PC-9 (cell line): Measurements from ENCODE around the gene CACNB3. TPM values are rescaled to one million over a fixed set of nuclear protein-coding genes. Genes with fewer than 3 reads are reported as not detected.

Source experiments
- BruUV-seq: library from RNA; stranded (reverse); fragments of 400-500 nt; replicated peaks from 2 replicates; lab custom pipeline; 2021; lab: Mats Ljungman, UMichigan
- CTCF ChIA-PET: fragments of 300-600 bp; sonication (Branson Sonifier 250); formaldehyde crosslinking; loops from one replicate; lab custom pipeline; 2022; ENCODE audit warnings: antibody characterized with exemption; lab: Charles Lee
- POLR2A ChIA-PET: fragments of 300-600 bp; sonication (Branson Sonifier 250); formaldehyde crosslinking; loops from one replicate; lab custom pipeline; 2022; ENCODE audit warnings: antibody characterized with exemption; ENCODE audit not compliant: unreplicated experiment; lab: Charles Lee
- DNase-seq, 2 experiments: peaks; one replicate each; pipeline versions ENCODE4 v3.0.0 to v3.0.0-alpha.2; 2015 to 2022; ENCODE audit warnings: mixed read lengths in 1 of 2
- H2AFZ ChIP-seq: fragments of 200-600 bp; sonication (generic); 2 replicates; pipeline ENCODE4 v1.8.1; 2017; ENCODE audit warnings: antibody characterized with exemption
- H3F3A ChIP-seq: fragments of 200-600 bp; sonication (generic); 2 replicates; pipeline ENCODE4 v1.8.1; 2017; ENCODE audit warnings: antibody characterized with exemption, mild to moderate bottlenecking, low read depth; ENCODE audit not compliant: insufficient read depth
- H3K27ac ChIP-seq: fragments of 200-600 bp; sonication (generic); 2 replicates; pipeline ENCODE4 v1.6.1; 2016; ENCODE audit warnings: mixed run types
- H3K27me3 ChIP-seq: fragments of 200-600 bp; sonication (generic); 2 replicates; pipeline ENCODE4 v1.6.1; 2016; ENCODE audit warnings: low read depth, mixed run types; ENCODE audit not compliant: insufficient read depth
- H3K36me3 ChIP-seq: fragments of 200-600 bp; sonication (generic); 2 replicates; pipeline ENCODE4 v1.6.1; 2016; ENCODE audit warnings: low read depth, mixed run types
- H3K4me1 ChIP-seq: fragments of 200-600 bp; sonication (generic); replicated peaks from 2 replicates; pipeline ENCODE4 v1.6.1; 2016; ENCODE audit warnings: mixed run types; ENCODE audit not compliant: insufficient read depth
- H3K4me2 ChIP-seq: fragments of 200-600 bp; sonication (generic); 2 replicates; pipeline ENCODE4 v1.6.1; 2017; ENCODE audit warnings: mixed run types
- H3K4me3 ChIP-seq: fragments of 200-600 bp; sonication (generic); 2 replicates; pipeline ENCODE4 v1.6.1; 2016; ENCODE audit warnings: mixed run types
- H3K79me2 ChIP-seq: fragments of 200-600 bp; sonication (generic); 2 replicates; pipeline ENCODE4 v1.6.1; 2017; ENCODE audit warnings: low read depth, mixed run types
- H3K9me2 ChIP-seq: fragments of 200-600 bp; sonication (generic); 2 replicates; pipeline ENCODE4 v1.8.1; 2017; ENCODE audit warnings: mild to moderate bottlenecking; ENCODE audit not compliant: insufficient read depth
- H3K9me3 ChIP-seq: fragments of 200-600 bp; sonication (generic); 2 replicates; pipeline ENCODE4 v1.8.1; 2016; ENCODE audit warnings: low read depth; ENCODE audit not compliant: insufficient read depth
- H4K20me1 ChIP-seq: fragments of 200-600 bp; sonication (generic); 2 replicates; pipeline ENCODE4 v1.8.1; 2017; ENCODE audit not compliant: insufficient read depth
- CTCF ChIP-seq: fragments of 200-600 bp; sonication (generic); conservative IDR thresholded peaks from 2 replicates; pipeline ENCODE4 v1.6.1; 2017; ENCODE audit warnings: mixed run types, antibody characterized with exemption, mild to moderate bottlenecking, moderate library complexity
- EZH2 ChIP-seq: fragments of 200-600 bp; sonication (generic); IDR thresholded peaks from 2 replicates; pipeline ENCODE4 v1.8.0; 2017; ENCODE audit warnings: antibody characterized with exemption, low read depth
- intact Hi-C: fragments of 100-400 bp; cut with micrococcal nuclease; formaldehyde crosslinking; loops from one replicate; pipeline ENCODE4 v1.10.0; 2022; ENCODE audit not compliant: unreplicated experiment
- total RNA-seq: library from RNA; stranded (reverse); gene quantifications from 2 replicates; pipeline ENCODE4 v1.2.3, GENCODE V29; 2021

The CACNB3 gene
- total RNA-seq, 1 experiment from 2014 or later: 35.4 TPM

GRCh38 chr12:48800457-48800856 lies 17.8 kb upstream of the CACNB3 start:
- Histone ChIP-seq H3K9me3 (no peaks in the 10 kb centered on the region), H3K36me3 (no peaks in the 10 kb centered on the region), H3K4me1 (peaks cover 3% of the 10 kb centered on the region), H3K27ac (no peak overlapping the region), H3K27me3 (no peaks in the 10 kb centered on the region), H3K4me2 (no peak overlapping the region), H2AFZ (no peak overlapping the region), H3F3A (peaks cover 13% of the 10 kb centered on the region; the same call in 1 of the 2 replicates), H4K20me1 (no peaks in the 10 kb centered on the region), H3K79me2 (no peaks in the 10 kb centered on the region), H3K4me3 (no peak overlapping the region), H3K9me2 (no peaks in the 10 kb centered on the region)
- no TSS peak for BruUV-seq
- ChIA-PET POLR2A (no interaction called here), CTCF (no interaction called here)
- intact Hi-C loops: no loop called here
- DNase-seq: no peak
- TF ChIP-seq CTCF (no peak), EZH2 (no peak)

DNA sequence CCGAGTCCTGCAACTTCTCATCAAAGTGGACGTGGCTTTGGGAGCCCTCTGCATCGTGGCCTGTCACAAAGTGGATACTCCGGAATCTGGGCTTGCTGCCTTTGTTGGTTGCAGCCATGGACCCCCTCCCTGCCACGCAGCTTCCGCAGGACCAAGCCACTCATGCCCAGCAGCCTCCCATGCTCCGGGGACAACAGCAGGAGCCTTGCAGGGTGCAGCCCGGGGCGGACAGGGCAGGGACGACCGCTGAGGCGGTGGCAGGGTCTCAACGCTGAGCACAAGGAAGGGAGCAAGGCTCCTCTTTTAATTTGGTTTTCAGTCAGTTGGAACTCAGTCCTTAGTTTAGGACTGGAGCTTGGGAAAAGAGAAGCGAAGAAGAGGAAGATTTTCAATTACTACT lies 17.3 kb upstream of the CACNB3 start:
- Histone ChIP-seq H4K20me1 (no peaks in the 10 kb centered on the region), H3K9me2 (no peaks in the 10 kb centered on the region), H3K27ac (no peak overlapping the region), H3K9me3 (no peaks in the 10 kb centered on the region), H3F3A (peaks cover 13% of the 10 kb centered on the region; the same call in 1 of the 2 replicates), H2AFZ (no peak overlapping the region), H3K36me3 (no peaks in the 10 kb centered on the region), H3K4me1 (no peaks in the 10 kb centered on the region), H3K4me2 (no peak overlapping the region), H3K79me2 (no peaks in the 10 kb centered on the region), H3K4me3 (no peak overlapping the region), H3K27me3 (no peaks in the 10 kb centered on the region)
- DNase-seq: no peak
- CTCF ChIA-PET: interaction anchor here (0.6 to 0.7 kb wide), 3 partner anchors 259 to 1105 kb away, joined by 3 to 6 read pairs (median 5); no protein-coding TSS in a partner anchor
- BruUV-seq: no TSS peak
- POLR2A ChIA-PET: no interaction called here
- TF ChIP-seq CTCF (no peak), EZH2 (no peak)
- intact Hi-C loops: no loop called here

DNA sequence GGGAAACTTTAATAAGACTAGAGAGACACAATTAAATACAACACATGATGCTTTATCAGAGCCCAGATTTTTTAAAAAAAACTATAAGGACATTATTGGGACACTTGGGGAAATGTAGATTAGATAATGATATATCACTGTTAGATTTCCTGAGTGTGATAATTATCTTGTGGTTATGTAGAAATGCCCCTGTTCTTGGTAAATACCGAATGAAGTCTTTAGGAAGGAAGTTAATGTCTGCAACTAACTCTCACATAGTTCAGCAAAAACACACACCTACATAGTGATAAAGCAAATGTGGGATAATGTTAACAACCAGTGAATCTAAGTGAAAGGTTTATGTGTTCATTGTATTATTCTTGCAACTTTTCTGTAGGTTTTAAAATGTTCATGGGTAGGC lies 14.6 kb upstream of the CACNB3 start:
- H3K36me3 ChIP-seq: no peaks in the 10 kb centered on the region
- no peaks in the 10 kb centered on the region for H3K4me1 ChIP-seq
- H3F3A ChIP-seq: no peaks in the 10 kb centered on the region; the same call in 1 of the 2 replicates
- H2AFZ ChIP-seq: no peak overlapping the region
- ChIA-PET CTCF (interaction anchor here (0.6 kb wide), 1 partner anchor 50 kb away, joined by 13 read pairs; no protein-coding TSS in a partner anchor), POLR2A (no interaction called here)
- H3K27me3 ChIP-seq: no peaks in the 10 kb centered on the region
- DNase-seq: no peak
- H3K4me3 ChIP-seq: no peak overlapping the region
- no peak overlapping the region for H3K27ac ChIP-seq
- no TSS peak for BruUV-seq
- no peaks in the 10 kb centered on the region for H3K79me2 ChIP-seq
- H3K9me3 ChIP-seq: no peaks in the 10 kb centered on the region
- no peak for TF ChIP-seq CTCF
- TF ChIP-seq EZH2: no peak
- intact Hi-C loops: no loop called here
- no peaks in the 10 kb centered on the region for H3K9me2 ChIP-seq
- H4K20me1 ChIP-seq: no peaks in the 10 kb centered on the region
- H3K4me2 ChIP-seq: no peak overlapping the region
